Activated T-helper 17 cell treated with anti-CD3 and anti-CD28 coated beads, Interleukin-2, amount 50 U/mL, for 72 hours (primary cell): ENCODE results near the gene GAS1. TPM values are rescaled to one million over a fixed set of nuclear protein-coding genes. Genes with fewer than 3 reads are reported as not detected.
A peak's percentile ranks its signal among the peaks of the same experiment; 100 is the strongest.

Experiments
- ATAC-seq: fragments of 150-1000 bp; cut with Tn5 transposase; replicated peaks from 2 replicates; pipeline ENCODE4 v1.10.0; 2021; ENCODE audit warnings: mild to moderate bottlenecking, moderate library complexity
- H3K27ac Mint-ChIP-seq: one replicate; pipeline ENCODE4 v1.8.0; 2022; ENCODE audit warnings: mixed read lengths
- H3K27me3 Mint-ChIP-seq: one replicate; pipeline ENCODE4 v1.8.0; 2022; ENCODE audit warnings: mixed read lengths
- H3K36me3 Mint-ChIP-seq: one replicate; pipeline ENCODE4 v1.8.0; 2022; ENCODE audit warnings: low read depth, mild to moderate bottlenecking, mixed read lengths
- H3K4me1 Mint-ChIP-seq: one replicate; pipeline ENCODE4 v1.8.0; 2022; ENCODE audit warnings: mixed read lengths
- H3K4me3 Mint-ChIP-seq: one replicate; pipeline ENCODE4 v1.8.0; 2022; ENCODE audit warnings: mild to moderate bottlenecking, mixed read lengths
- H3K9me3 Mint-ChIP-seq: one replicate; pipeline ENCODE4 v1.8.0; 2022; ENCODE audit warnings: mixed read lengths
- total RNA-seq, 2 donors: library from RNA; stranded (reverse); gene quantifications; one replicate each; pipeline ENCODE4 v1.2.3, GENCODE V29; 2022

GAS1 gene
- total RNA-seq, 2 donors from 2014 or later, result 0.28 TPM; not detected in 1

- Mint-ChIP-seq H3K4me3 (peak overlapping the region; percentile 62), H3K4me1 (no peaks in the 10 kb centered on the region), H3K27me3 (peaks cover 30% of the 10 kb centered on the region), H3K36me3 (no peaks in the 10 kb centered on the region), H3K27ac (no peak overlapping the region), H3K9me3 (no peaks in the 10 kb centered on the region)
- ATAC-seq, result peak; percentile 65
Observed at GRCh38 chr9:86946201-86947145, 833 bp downstream of the GAS1 start.

DNA sequence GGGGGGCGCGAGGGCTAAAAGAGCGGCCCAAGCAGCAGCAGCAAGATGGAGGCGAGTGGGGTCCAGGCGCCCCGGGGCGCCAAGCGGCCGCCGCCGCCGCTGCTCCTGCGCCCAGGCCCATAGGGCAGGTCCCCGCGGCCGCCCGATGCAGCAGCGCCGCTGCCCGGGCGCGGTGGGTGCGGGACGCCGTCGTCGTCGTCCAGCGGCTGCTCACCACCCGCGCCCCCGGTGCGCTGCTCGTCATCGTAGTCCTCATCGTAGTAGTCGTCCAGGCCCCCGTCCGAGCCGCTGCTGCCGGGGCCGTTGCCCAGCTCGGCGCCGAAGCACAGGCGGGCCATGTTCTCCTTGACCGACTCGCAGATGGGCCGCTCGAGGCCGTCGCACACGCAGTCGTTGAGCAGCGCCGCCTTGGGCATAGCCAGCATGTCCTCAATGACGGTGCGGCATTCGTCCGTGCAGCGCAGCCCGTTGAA lies 1.5 kb downstream of the GAS1 start:
- Mint-ChIP-seq H3K27me3 (peaks cover 37% of the 10 kb centered on the region), H3K9me3 (no peaks in the 10 kb centered on the region), H3K4me3 (peak overlapping the region; percentile 62), H3K4me1 (no peaks in the 10 kb centered on the region), H3K27ac (no peak overlapping the region), H3K36me3 (no peaks in the 10 kb centered on the region)
- ATAC-seq, result peak; percentile 12

GRCh38 chr9:86944796-86945727 lies 2.2 kb downstream of the GAS1 start:
- ATAC-seq, result no peak
- no peaks in the 10 kb centered on the region for H3K4me1 Mint-ChIP-seq
- H3K27me3 Mint-ChIP-seq, result peaks cover 37% of the 10 kb centered on the region
- peak overlapping the region; percentile 62 for H3K4me3 Mint-ChIP-seq
- H3K9me3 Mint-ChIP-seq, result no peaks in the 10 kb centered on the region
- H3K36me3 Mint-ChIP-seq, result no peaks in the 10 kb centered on the region
- no peak overlapping the region for H3K27ac Mint-ChIP-seq

- H3K4me3 Mint-ChIP-seq, result no peak overlapping the region
- no peak overlapping the region for H3K27ac Mint-ChIP-seq
- H3K9me3 Mint-ChIP-seq, result no peaks in the 10 kb centered on the region
- ATAC-seq, result no peak
- H3K36me3 Mint-ChIP-seq, result no peaks in the 10 kb centered on the region
- H3K4me1 Mint-ChIP-seq, result no peaks in the 10 kb centered on the region
- peaks cover 51% of the 10 kb centered on the region for H3K27me3 Mint-ChIP-seq
Observed at GRCh38 chr9:86943201-86944113, 3.8 kb downstream of the GAS1 start.

- ATAC-seq, result no peak
- Mint-ChIP-seq H3K36me3 (no peaks in the 10 kb centered on the region), H3K27me3 (peaks cover 51% of the 10 kb centered on the region), H3K9me3 (no peaks in the 10 kb centered on the region), H3K4me3 (no peak overlapping the region), H3K27ac (no peak overlapping the region), H3K4me1 (no peaks in the 10 kb centered on the region)
Observed at GRCh38 chr9:86942281-86943200, 4.8 kb downstream of the GAS1 start.

GRCh38 chr9:86941197-86941596 lies 6.1 kb downstream of the GAS1 start:
- Mint-ChIP-seq H3K4me1 (no peaks in the 10 kb centered on the region), H3K36me3 (no peaks in the 10 kb centered on the region), H3K27ac (no peak overlapping the region), H3K9me3 (no peaks in the 10 kb centered on the region), H3K27me3 (peaks cover 53% of the 10 kb centered on the region), H3K4me3 (no peak overlapping the region)
- ATAC-seq, result no peak

- Mint-ChIP-seq H3K36me3 (no peaks in the 10 kb centered on the region), H3K4me1 (no peaks in the 10 kb centered on the region), H3K27ac (no peak overlapping the region), H3K27me3 (peaks cover 54% of the 10 kb centered on the region), H3K9me3 (no peaks in the 10 kb centered on the region), H3K4me3 (no peak overlapping the region)
- no peak for ATAC-seq
Observed at GRCh38 chr9:86940774-86941173, 6.5 kb downstream of the GAS1 start.

- H3K27me3 Mint-ChIP-seq, result peaks cover 53% of the 10 kb centered on the region
- H3K4me1 Mint-ChIP-seq, result no peaks in the 10 kb centered on the region
- H3K4me3 Mint-ChIP-seq, result no peak overlapping the region
- H3K36me3 Mint-ChIP-seq, result no peaks in the 10 kb centered on the region
- H3K9me3 Mint-ChIP-seq, result no peaks in the 10 kb centered on the region
- H3K27ac Mint-ChIP-seq, result no peak overlapping the region
- ATAC-seq, result no peak
Observed at GRCh38 chr9:86939891-86940290, 7.4 kb downstream of the GAS1 start.

GRCh38 chr9:86939321-86939720 lies 8.0 kb downstream of the GAS1 start:
- Mint-ChIP-seq H3K4me1 (no peaks in the 10 kb centered on the region), H3K9me3 (no peaks in the 10 kb centered on the region), H3K4me3 (no peak overlapping the region), H3K27me3 (peaks cover 51% of the 10 kb centered on the region), H3K27ac (no peak overlapping the region), H3K36me3 (no peaks in the 10 kb centered on the region)
- ATAC-seq, result no peak

DNA sequence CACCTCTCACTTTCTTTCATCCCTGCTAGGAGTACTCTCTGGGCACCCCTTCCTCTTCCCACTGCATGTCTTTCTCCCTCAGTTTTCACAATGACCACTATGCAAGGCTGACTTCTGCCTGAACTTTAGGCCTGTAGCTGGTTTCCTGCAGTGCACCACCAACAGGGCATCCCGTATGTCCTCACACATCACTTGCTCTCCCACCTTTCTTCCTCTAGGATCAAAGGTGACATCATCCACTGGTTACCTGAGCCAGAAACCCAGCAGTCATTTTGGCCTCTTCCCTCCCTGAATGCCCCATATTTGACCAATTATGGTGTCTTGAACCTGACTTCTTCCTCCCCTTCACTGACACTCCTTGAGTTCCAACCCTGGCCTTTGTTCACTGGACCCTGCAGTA lies 8.5 kb downstream of the GAS1 start:
- H3K36me3 Mint-ChIP-seq, result no peaks in the 10 kb centered on the region
- H3K27ac Mint-ChIP-seq, result no peak overlapping the region
- H3K4me1 Mint-ChIP-seq, result no peaks in the 10 kb centered on the region
- H3K4me3 Mint-ChIP-seq, result no peak overlapping the region
- no peaks in the 10 kb centered on the region for H3K9me3 Mint-ChIP-seq
- no peak for ATAC-seq
- peaks cover 49% of the 10 kb centered on the region for H3K27me3 Mint-ChIP-seq

DNA sequence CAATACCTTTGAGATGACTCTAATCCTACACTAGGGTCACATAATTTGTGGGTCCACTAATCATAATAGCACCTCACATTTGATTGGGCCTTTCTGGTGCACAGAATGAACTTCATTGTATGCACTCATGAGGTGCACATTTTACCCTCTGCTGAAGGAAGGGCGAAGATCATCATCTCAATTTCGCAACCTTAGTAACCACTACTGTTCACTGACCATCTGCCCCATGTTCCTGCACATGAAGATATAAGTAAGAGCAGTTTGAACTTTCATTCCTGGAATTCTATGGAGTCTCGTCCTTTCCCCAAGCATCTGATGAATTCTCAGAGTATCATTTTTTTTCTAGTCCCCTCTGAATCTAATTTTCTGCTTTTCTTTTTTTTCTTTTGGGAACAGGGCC lies 21.2 kb downstream of the GAS1 start:
- Mint-ChIP-seq H3K27me3 (peaks cover 51% of the 10 kb centered on the region), H3K36me3 (no peaks in the 10 kb centered on the region), H3K4me1 (no peaks in the 10 kb centered on the region), H3K27ac (no peak overlapping the region), H3K9me3 (peaks cover 6% of the 10 kb centered on the region), H3K4me3 (no peak overlapping the region)
- ATAC-seq, result no peak

DNA sequence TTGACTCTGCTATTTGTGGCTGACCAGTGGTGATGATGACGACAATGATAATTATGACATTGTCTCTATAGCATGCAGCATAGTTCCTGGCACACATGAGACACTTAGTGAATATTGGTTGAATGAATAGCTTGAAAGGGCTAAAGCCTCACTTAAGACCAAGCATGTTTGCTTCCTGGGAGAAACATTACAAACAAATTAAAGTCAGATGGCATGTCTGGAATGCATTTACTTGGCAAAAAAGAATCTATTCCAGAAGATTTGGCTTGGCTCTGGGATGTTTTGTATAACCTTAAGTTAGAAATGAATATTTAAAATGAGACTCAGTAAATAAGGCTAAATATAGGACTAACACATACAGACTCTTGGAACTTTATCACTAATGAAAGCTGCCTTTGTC lies 21.6 kb downstream of the GAS1 start:
- Mint-ChIP-seq H3K27ac (no peak overlapping the region), H3K36me3 (no peaks in the 10 kb centered on the region), H3K4me3 (no peak overlapping the region), H3K9me3 (peaks cover 3% of the 10 kb centered on the region), H3K4me1 (no peaks in the 10 kb centered on the region), H3K27me3 (peaks cover 51% of the 10 kb centered on the region)
- no peak for ATAC-seq

DNA sequence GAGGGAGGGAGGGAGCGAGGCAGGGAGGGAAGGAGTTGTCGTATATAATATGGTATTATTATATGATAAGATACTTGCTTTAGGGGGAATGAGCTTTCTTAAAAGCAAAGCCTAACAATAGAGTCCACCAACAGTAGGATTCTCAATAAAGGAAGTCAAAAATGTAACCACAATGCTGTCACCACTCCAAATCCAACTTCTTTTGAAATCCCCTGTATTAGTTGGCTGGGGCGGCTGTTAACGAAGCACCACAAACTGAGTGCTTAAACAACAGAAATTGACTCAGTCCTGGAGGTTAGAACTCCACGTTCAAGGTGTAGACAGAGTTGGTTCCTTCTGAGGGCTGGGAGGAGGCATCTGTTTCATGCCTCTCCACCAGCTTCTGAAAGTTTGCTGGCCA lies 23.1 kb downstream of the GAS1 start:
- no peak for ATAC-seq
- Mint-ChIP-seq H3K4me3 (no peak overlapping the region), H3K27ac (no peak overlapping the region), H3K4me1 (no peaks in the 10 kb centered on the region), H3K27me3 (peaks cover 51% of the 10 kb centered on the region), H3K36me3 (no peaks in the 10 kb centered on the region), H3K9me3 (no peaks in the 10 kb centered on the region)
